Activated gamma-delta T cell treated with anti-CD3 and anti-CD28 coated beads, Interleukin-2, amount 50 U/mL, for 16 hours (primary cell): ENCODE data around the gene ARID2.

Experiments
- DNase-seq: peaks from one replicate; pipeline ENCODE4 v3.0.0-alpha.2; 2020; ENCODE audit warnings: low read depth

Gene ARID2, protein sequence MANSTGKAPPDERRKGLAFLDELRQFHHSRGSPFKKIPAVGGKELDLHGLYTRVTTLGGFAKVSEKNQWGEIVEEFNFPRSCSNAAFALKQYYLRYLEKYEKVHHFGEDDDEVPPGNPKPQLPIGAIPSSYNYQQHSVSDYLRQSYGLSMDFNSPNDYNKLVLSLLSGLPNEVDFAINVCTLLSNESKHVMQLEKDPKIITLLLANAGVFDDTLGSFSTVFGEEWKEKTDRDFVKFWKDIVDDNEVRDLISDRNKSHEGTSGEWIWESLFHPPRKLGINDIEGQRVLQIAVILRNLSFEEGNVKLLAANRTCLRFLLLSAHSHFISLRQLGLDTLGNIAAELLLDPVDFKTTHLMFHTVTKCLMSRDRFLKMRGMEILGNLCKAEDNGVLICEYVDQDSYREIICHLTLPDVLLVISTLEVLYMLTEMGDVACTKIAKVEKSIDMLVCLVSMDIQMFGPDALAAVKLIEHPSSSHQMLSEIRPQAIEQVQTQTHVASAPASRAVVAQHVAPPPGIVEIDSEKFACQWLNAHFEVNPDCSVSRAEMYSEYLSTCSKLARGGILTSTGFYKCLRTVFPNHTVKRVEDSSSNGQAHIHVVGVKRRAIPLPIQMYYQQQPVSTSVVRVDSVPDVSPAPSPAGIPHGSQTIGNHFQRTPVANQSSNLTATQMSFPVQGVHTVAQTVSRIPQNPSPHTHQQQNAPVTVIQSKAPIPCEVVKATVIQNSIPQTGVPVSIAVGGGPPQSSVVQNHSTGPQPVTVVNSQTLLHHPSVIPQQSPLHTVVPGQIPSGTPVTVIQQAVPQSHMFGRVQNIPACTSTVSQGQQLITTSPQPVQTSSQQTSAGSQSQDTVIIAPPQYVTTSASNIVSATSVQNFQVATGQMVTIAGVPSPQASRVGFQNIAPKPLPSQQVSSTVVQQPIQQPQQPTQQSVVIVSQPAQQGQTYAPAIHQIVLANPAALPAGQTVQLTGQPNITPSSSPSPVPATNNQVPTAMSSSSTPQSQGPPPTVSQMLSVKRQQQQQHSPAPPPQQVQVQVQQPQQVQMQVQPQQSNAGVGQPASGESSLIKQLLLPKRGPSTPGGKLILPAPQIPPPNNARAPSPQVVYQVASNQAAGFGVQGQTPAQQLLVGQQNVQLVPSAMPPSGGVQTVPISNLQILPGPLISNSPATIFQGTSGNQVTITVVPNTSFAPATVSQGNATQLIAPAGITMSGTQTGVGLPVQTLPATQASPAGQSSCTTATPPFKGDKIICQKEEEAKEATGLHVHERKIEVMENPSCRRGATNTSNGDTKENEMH (N-terminal part only)

DNA sequence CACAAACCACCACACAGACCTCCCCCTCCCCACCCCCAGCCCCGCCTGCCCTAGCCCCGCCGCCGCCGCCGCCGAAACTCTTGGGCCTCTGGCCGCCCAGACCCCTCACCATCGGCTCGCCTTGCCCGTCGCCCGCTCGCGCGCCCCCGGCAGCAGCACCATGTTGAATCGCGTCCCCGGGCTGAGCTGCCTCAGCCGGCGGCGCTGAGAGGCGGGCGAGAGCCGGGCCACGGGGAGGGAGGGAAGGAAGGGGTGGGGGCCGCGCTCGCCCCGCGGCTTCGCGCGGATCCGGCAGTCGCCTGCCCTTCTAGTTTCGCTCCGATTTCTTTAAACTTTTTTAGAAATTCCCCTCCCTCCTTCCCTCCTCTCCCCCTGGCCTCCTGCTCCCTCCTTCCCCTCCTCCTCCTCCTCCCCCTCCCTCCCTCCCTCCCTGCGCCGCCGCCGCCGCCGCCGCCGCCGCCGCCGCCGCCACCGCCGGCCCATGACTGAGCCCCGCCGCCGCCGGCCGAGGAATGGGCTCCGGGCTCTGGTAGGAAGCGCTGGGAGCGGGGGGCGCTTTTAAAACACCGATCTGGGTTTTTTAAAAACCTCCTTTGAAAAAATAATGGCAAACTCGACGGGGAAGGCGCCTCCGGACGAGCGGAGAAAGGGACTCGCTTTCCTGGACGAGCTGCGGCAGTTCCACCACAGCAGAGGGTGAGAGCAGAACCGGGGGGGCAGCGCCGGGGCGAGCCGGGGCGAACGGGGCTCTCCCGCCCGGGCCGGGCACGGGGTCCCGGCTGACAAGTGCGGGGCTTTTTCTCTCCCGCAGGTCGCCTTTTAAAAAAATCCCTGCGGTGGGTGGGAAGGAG, at the start of gene ARID2:
TSS of gene ARID2 (plus strand) at position 474 of the 851 bp plus-strand sequence. CDS start at position 605, 131 bp downstream.
- DNase-seq = peak; percentile 37

DNA sequence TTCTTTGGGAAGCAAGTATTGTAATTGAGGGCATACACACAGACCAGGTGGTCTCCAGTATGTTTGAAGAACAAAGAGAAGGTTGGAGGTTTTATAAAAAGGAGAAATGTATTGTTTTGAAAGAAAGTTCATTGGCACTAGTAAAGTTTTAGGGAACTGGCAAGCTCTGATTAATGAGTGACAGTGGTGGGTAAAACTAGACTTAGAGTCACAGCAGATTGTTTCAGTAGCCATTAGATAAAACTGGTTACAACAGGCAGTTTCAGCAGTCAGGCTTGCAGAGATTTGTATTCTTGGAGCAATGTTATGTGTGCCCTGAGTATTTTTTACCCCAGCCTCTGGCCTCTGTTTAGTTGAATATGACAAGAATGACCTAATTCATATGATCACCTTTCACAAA, 49.1 kb upstream of the ARID2 start:
- DNase-seq = no peak

GRCh38 chr12:45681465-45681864, 48.0 kb upstream of the ARID2 start:
- no peak for DNase-seq

GRCh38 chr12:45685680-45686079, 43.8 kb upstream of the ARID2 start:
- DNase-seq = no peak

DNA sequence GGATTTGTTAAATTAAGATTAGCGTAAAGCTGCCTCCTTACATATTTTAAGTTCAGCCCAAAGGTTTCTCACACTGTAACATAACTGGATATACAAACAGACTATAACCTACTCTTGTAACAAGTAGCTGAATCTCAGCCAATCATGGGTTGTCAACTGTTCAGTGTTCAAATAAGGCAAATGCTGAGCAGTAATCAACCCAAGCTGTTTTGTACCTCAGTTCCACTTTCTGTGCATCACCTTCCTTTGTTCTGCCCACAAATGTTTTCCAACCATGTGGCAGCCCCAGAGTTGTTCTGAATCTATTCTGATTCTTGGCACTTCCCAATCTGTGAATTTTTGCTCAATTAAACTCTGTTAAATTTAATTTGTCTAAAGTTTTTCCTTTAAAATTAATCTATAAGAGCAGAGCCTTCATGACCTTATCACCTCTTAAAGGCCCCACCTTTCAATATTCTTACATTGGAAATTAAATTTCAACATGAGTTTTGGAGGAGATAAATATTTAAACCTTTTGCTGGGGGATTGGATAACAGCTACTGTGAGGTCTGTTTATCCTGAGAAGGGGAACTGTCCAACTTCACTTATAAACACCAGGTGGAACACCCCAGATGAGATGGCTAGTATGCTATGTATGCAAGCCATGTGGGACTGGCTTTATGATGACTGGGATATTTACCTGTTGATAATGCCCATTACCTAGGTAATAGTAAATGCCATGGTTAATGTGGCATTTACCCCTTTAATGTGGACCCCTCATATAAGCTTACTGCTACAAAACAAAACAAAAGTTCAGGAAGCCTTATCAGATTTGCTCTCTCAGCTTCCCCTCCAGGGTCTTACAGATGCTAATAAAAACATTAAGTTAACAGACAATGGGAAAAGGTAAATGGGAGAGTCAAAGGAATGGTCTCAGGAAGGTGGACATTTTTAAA, 42.2 kb upstream of the ARID2 start:
- DNase-seq = no peak

DNA sequence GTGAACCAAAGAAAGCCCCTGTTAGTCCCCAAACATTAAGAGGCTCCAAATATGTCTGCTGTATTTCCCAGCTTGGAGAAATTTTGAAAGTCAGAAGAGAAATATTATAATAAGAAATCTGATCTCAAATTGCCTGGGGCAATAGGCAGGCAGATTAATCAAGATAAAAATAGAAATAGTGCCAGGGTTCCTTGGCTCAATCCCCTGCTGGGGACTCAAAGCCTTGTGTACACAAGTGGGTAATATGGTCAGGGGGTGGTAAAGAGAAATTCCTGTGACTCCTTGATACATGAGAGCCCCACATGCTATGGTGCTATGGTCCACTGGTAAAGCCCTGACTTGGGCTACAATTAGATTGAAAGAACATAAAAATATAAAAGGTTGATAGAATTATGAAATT, 41.3 kb upstream of the ARID2 start:
- DNase-seq = no peak

DNA sequence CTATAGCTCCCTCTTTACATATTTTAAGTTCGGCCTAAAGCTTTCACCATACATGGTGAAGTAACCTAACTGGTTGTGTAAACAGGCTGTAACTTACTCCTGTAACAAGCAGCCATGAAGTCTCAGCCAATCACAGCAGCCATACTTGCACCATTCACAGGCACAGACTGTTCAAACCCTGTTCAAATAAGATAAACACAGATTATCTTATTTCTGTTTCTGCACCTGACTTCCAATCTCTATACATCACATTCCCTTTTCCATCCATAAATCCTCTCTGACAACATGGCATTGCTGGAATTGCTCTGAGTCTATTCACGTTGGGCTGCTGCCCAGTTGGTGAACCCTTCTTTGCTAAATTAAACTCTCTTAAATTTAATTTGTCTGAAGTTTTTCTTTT, 34.5 kb upstream of the ARID2 start:
- no peak for DNase-seq

DNA sequence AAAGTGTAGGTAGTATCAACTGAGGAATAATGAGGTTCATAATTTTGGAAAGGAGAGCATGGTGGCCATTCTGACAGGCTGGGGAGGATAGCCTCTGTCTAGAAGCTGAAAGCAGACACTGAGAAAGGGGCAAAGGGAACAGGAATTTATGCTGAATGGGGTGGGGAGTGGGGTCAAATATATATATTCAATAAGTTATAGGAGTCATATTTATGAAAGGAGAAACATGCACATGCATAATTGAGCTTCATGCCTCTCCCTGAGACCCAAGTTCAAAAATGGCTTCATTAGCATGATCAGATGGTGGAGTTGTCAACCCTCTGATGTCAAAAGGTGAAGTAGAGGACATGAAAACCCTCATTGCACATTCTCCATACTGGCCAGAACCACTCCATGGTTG, 33.9 kb upstream of the ARID2 start:
- DNase-seq = no peak

DNA sequence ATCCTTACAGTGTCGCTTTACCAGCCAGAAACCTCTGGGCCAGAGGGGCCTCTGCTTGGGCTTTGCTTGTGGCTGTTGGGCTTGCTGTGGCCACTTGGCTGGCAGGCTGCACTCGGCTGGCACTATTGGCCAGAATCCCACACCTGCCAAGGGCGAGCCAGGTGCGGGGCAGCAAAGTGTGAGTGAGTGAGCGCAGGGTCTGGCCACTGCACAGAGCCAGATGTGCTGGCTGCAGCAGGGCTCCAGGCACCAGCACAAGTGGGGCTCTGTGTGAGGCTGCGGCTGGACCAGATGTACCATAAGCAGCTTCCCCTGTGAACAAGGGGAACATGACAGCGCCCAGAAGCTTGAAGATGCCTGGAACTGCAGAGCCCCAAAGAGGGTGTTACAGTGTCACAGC, 33.5 kb upstream of the ARID2 start:
- no peak for DNase-seq

- DNase-seq = no peak
Measured at GRCh38 chr12:45697371-45697770, 32.1 kb upstream of the ARID2 start.

GRCh38 chr12:45701296-45701695, 28.2 kb upstream of the ARID2 start:
- no peak for DNase-seq

GRCh38 chr12:45703942-45704341, 25.6 kb upstream of the ARID2 start:
- DNase-seq = no peak

DNA sequence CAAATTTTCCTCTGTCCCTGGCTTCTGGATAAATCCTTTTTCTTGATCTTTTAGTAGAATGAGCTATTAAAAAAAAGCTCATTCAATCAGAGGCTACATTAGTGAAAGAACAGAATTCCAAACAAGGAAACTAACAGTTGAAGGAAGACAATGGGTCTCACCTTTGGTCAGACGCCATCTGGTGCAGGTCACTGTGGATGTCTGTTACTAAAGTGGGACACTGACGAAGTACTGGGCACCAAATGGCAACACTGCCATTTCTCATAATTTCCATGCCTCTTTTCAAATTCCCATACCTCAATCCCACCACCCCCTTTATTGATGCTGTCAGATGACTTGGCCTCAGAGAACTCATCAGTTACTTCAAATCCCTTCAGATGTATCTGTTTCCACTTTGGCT, 24.5 kb upstream of the ARID2 start:
- DNase-seq = no peak

- no peak for DNase-seq
Measured at GRCh38 chr12:45705404-45705803, 24.1 kb upstream of the ARID2 start.

DNA sequence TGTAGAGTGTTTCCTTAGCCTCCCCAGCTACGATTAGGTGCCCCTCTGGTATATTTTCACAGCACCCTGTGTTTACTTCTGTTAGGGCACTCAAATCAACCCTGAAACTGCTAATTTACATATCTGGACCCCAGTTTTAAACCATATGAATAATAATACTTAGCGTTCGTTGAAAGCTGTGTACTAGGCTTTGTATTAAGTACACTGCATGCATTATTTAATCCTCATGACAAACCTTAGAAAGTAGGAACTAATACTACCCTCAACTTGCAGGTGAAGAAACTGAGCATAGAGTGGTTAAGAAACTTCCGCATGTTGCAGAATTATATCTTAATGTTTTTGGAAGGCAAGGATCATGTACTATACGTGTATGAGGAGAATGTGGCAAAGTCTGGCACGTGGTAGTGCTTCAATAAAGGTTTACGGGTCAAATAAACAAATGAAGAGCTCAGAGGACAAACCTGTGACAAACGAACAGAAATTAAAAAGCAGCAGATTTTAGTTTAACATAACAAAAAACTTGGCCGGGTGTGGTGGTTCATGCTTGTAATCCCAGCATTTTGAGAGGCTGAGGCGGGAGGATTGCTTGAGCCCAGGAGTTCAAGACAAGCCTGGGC, 22.2 kb upstream of the ARID2 start:
- no peak for DNase-seq

- no peak for DNase-seq
Measured at GRCh38 chr12:45708363-45708762, 21.1 kb upstream of the ARID2 start.

DNA sequence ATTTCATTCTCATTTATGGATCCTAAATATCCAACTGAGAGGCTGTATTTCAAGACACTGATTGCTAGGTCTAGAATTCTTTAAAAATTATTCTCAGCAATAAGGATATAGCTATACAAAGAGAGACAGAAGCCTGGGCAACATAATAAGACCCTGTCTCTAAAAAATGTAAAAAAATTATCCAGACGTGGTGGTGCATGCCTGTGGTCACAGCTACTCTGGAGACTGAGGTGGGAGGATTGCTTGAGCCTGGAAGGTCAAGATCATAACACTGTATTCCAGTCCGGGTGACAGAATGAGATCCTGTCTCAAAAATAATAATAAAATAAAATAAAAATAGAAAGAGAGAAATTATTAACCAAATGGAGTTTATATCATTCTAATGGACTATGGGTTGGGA, 20.6 kb upstream of the ARID2 start:
- DNase-seq = no peak

GRCh38 chr12:45712319-45712718, 17.2 kb upstream of the ARID2 start:
- no peak for DNase-seq

- DNase-seq = no peak
Measured at GRCh38 chr12:45713078-45713477, 16.4 kb upstream of the ARID2 start.

DNA sequence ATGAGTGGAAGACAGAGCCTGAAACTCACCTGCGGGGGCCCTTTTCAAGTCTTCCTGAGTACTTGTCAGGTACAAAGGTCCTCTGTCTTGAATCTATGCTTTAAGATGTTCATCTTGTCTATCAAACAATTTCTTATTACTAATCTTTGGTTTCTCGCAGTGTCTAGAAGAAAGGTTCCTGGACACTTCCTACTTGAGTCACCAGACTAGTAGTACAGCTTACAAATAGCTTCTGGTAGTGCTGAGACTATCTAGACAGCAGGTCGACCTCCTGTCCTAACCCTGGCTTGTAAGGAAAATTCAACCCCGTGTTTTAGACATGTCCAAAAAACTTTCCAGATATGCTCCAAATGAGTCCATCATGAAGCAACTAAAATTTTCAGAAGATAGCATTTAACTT, 11.2 kb upstream of the ARID2 start:
- DNase-seq = no peak
